ENCODE results near the gene ATG101.

Gene ATG101

GRCh38 chr12:52058631-52059361 lies 11.0 kb upstream of the ATG101 start:
- DNase-seq = peak; percentile 41

- peak; percentile 62 for DNase-seq
Measured at GRCh38 chr12:52059582-52060497, 9.9 kb upstream of the ATG101 start.

- DNase-seq = peak; percentile 48
Measured at GRCh38 chr12:52060498-52061177, 9.1 kb upstream of the ATG101 start.

- peak; percentile 28 for DNase-seq
Measured at GRCh38 chr12:52061470-52062166, 8.2 kb upstream of the ATG101 start.

- peak; percentile 20 for DNase-seq
Measured at GRCh38 chr12:52062167-52063081, 7.4 kb upstream of the ATG101 start.

- no peak for DNase-seq
Measured at GRCh38 chr12:52063082-52063924, 6.5 kb upstream of the ATG101 start.

GRCh38 chr12:52063981-52064649 lies 5.7 kb upstream of the ATG101 start:
- no peak for DNase-seq

- no peak for DNase-seq
Measured at GRCh38 chr12:52066346-52067080, 3.3 kb upstream of the ATG101 start.

GRCh38 chr12:52067081-52067374 lies 2.8 kb upstream of the ATG101 start:
- DNase-seq = no peak

- DNase-seq = no peak
Measured at GRCh38 chr12:52070185-52070925, 577 bp downstream of the ATG101 start.

- no peak for DNase-seq
Measured at GRCh38 chr12:52073531-52074381, 4.0 kb downstream of the ATG101 start.

- DNase-seq = no peak
Measured at GRCh38 chr12:52074971-52075724, 5.4 kb downstream of the ATG101 start.

GRCh38 chr12:52076811-52077210 lies 7.0 kb downstream of the ATG101 start:
- DNase-seq = no peak

GRCh38 chr12:52078276-52078675 lies 8.5 kb downstream of the ATG101 start:
- no peak for DNase-seq

- DNase-seq = no peak
Measured at GRCh38 chr12:52079576-52080402, 10.0 kb downstream of the ATG101 start, which contains the start of gene SMIM41. Gene SMIM41, plus strand, starts transcription at chr12:52079704. Its CDS starts 76 bp downstream, at chr12:52079780.

Data from CD4-positive, alpha-beta T cell treated with Interleukin-10 for 1 hour (primary cell).